Measurements from ENCODE around the gene ZNF618.

Gene ZNF618

DNA sequence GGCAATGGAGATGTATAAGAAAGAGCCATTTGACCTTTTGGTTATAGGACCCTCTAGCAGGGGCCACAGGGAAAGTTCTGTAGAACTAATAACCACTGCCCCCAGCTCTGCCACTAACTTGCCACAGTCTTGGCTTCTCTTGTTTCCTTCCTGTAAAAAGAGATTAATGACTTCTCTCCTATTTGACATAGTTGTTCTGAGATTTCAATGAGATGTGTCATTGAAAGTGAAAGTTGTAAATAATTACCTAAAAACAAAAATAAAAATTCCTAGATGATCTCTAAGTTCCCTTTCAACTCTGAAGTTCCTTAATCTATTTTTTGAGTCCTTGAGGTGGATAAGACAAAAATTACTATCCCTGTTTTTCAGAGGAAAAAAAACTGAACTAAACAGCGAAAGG, 224.4 kb downstream of the ZNF618 start:
- DNase-seq (ENCODE audit: low read depth) = no peak

DNA sequence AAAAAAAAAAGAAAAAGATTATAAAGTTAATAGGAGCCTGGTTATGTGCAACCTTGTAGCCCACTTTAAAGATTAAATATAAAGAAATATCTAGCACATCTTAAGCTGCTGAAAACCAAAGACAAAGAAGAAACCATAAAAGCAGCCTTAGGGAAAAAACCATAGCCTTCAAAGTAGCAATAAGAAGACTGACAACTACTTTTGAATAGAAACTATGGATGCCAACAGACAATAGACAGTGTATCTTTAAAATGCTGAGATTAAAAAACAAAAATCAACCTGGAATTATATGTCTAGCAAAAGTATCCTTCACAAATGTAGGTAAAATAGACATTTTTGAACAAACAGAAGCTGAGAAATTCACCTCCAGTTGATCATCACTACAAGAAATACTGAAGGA, 226.4 kb downstream of the ZNF618 start:
- no peak for DNase-seq (ENCODE audit: low read depth)

DNA sequence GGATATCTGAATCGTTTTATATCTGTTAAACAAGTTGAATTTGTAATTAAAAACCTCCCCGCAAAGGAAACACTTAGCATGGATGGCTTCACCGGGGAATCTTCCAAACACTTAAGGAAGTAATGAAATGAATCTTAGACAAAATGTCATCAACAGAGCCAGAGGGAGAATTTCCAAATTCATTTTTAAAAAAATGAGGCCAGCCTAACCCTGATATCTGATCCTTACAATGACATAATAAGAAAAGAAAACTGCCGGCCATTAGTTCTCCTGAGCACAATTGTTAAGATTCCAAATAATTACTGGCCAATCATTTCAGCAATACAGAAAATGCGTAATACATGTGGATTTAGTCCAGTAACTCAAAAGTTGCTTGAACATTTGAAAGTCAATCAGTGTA, 229.1 kb downstream of the ZNF618 start:
- DNase-seq (ENCODE audit: low read depth) = no peak

Data from non-pigmented ciliary epithelial cell (primary cell).